WERI-Rb-1 (cell line): ENCODE data around the gene SPECC1L.

ENCODE experiments used
- DNase-seq: peaks from one replicate; pipeline ENCODE4 v3.0.0-alpha.2; 2020
- H3K27ac ChIP-seq: fragments of 250-450 bp; sonication (Bioruptor Pico); 2 replicates; pipeline ENCODE4 v1.5.1; 2020; ENCODE audit warnings: mild to moderate bottlenecking, moderate library complexity
- H3K27me3 ChIP-seq: fragments of 250-450 bp; sonication (Bioruptor Pico); 2 replicates; pipeline ENCODE4 v1.5.1; 2021; ENCODE audit warnings: mild to moderate bottlenecking, low read depth, moderate library complexity; ENCODE audit not compliant: insufficient read depth, severe bottlenecking
- H3K36me3 ChIP-seq: fragments of 250-450 bp; sonication (Bioruptor Pico); 2 replicates; pipeline ENCODE4 v1.5.1; 2020; ENCODE audit warnings: mild to moderate bottlenecking, moderate library complexity
- H3K4me3 ChIP-seq: 2 replicates; pipeline ENCODE4 v1.5.1; 2011; ENCODE audit warnings: low read depth, mild to moderate bottlenecking, control low read depth, low read length
- H3K9me3 ChIP-seq: fragments of 250-450 bp; sonication (Bioruptor Pico); 2 replicates; pipeline ENCODE4 v1.5.1; 2021; ENCODE audit warnings: mild to moderate bottlenecking, moderate library complexity; ENCODE audit not compliant: severe bottlenecking
- TF ChIP-seq, protein P1 (sequence below): IDR thresholded peaks from 2 replicates; pipeline ENCODE4 v1.5.1; 2011; ENCODE audit warnings: low read depth, mild to moderate bottlenecking, control low read depth, inconsistent platforms, low read length

Gene SPECC1L

DNA sequence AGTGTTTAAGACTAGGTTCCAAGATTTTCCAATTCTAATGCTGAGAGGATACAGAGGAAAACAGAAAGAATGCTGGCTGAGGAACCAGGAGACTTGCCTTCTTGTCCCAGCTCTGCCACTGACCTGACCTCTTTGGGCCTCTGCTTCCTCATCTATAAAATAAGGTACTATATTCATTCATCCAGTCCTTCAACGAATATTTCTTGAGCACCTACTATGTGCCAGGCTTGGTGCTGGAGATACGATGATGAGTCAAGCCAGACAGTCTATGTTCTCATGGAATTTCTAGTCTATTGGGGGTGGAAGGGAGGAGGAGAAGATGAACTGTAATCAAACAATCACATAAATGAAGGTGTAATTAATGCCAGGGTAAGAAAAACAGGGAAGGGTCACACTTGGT, 196.7 kb downstream of the SPECC1L start:
- Histone ChIP-seq H3K27me3 (no peaks in the 10 kb centered on the region), H3K9me3 (no peaks in the 10 kb centered on the region), H3K27ac (no peak overlapping the region), H3K4me3 (no peak overlapping the region), H3K36me3 (no peaks in the 10 kb centered on the region)
- TF ChIP-seq, protein P1, sequence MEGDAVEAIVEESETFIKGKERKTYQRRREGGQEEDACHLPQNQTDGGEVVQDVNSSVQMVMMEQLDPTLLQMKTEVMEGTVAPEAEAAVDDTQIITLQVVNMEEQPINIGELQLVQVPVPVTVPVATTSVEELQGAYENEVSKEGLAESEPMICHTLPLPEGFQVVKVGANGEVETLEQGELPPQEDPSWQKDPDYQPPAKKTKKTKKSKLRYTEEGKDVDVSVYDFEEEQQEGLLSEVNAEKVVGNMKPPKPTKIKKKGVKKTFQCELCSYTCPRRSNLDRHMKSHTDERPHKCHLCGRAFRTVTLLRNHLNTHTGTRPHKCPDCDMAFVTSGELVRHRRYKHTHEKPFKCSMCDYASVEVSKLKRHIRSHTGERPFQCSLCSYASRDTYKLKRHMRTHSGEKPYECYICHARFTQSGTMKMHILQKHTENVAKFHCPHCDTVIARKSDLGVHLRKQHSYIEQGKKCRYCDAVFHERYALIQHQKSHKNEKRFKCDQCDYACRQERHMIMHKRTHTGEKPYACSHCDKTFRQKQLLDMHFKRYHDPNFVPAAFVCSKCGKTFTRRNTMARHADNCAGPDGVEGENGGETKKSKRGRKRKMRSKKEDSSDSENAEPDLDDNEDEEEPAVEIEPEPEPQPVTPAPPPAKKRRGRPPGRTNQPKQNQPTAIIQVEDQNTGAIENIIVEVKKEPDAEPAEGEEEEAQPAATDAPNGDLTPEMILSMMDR: no peak
- DNase-seq: no peak
